ENCODE results near the gene MUC5B. TPM values are rescaled to one million over a fixed set of nuclear protein-coding genes. Genes with fewer than 3 reads are reported as not detected.
A peak's percentile ranks its signal among the peaks of the same experiment; 100 is the strongest.

MUC5B gene
- total RNA-seq, 2 donors from 2014 or later: not detected

DNA sequence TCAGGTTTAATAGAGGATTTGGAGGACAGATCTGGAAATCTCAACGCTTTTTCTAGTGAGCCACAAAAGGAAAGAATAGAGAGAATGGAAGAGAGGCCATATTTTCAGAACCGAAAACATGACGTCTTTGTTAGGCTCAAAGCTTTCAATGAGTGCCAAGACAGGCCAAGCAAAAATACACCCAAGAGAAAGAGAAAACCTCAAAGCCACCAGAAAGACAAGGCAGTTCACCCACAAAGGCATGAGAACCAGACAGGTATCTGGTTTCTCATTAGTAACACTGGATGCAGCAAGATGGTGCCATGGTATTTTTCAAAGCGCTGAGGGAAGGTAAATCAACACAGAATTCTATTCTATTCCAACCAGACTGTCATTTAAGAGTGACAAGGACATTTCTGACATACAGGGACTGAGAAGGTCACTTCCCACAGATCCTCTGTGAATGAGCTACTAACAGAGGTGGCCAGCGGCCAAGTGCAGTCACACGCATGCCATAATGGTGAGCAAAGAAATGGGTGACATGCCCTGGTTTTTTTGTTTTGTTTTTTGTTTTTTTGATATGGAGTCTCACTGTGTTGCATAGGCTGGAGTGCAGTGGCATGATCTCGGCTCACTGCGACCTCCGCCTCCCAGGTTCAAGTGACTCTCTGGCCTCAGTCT, 44.7 kb downstream of the MUC5B start:
- peaks cover 3% of the 10 kb centered on the region for H3K27me3 Mint-ChIP-seq (ENCODE audit: insufficient read depth)
- TF ChIP-seq, protein P1, sequence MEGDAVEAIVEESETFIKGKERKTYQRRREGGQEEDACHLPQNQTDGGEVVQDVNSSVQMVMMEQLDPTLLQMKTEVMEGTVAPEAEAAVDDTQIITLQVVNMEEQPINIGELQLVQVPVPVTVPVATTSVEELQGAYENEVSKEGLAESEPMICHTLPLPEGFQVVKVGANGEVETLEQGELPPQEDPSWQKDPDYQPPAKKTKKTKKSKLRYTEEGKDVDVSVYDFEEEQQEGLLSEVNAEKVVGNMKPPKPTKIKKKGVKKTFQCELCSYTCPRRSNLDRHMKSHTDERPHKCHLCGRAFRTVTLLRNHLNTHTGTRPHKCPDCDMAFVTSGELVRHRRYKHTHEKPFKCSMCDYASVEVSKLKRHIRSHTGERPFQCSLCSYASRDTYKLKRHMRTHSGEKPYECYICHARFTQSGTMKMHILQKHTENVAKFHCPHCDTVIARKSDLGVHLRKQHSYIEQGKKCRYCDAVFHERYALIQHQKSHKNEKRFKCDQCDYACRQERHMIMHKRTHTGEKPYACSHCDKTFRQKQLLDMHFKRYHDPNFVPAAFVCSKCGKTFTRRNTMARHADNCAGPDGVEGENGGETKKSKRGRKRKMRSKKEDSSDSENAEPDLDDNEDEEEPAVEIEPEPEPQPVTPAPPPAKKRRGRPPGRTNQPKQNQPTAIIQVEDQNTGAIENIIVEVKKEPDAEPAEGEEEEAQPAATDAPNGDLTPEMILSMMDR (conservative IDR thresholded peaks at IDR 0.05): no peak
- peaks cover 28% of the 10 kb centered on the region for H3K9me3 Mint-ChIP-seq
- no peak overlapping the region for H3K27ac Mint-ChIP-seq
- H3K36me3 Mint-ChIP-seq (ENCODE audit: low read depth): peaks cover 4% of the 10 kb centered on the region
- no peak for DNase-seq
- no peaks in the 10 kb centered on the region for H3K27me3 ChIP-seq (ENCODE audit: control insufficient read depth, insufficient read depth, low read length, poor library complexity, severe bottlenecking)
- H3K9me3 ChIP-seq (ENCODE audit: control insufficient read depth, low read length): peaks cover 16% of the 10 kb centered on the region
- H3K4me1 Mint-ChIP-seq: peaks cover 5% of the 10 kb centered on the region
- H3K4me3 Mint-ChIP-seq: no peak overlapping the region
- H3K4me1 ChIP-seq (ENCODE audit: control insufficient read depth, insufficient read depth, low read length): no peaks in the 10 kb centered on the region
- no peak overlapping the region for H3K27ac ChIP-seq (ENCODE audit: low read depth, low read length)
- H3K36me3 ChIP-seq (ENCODE audit: control insufficient read depth, insufficient read depth, low read length): no peaks in the 10 kb centered on the region
- no peak overlapping the region for H3K9ac ChIP-seq (ENCODE audit: extremely low read depth, low read length, poor library complexity, severe bottlenecking)
- WGBS, 2 experiments (ENCODE audit: insufficient coverage in 1 of 2, insufficient read length in 1 of 2): 92 to 97% methylated on average over 8 to 9 of the region's 9 CpGs
- H3K4me3 ChIP-seq (ENCODE audit: low read length): no peak overlapping the region

DNA sequence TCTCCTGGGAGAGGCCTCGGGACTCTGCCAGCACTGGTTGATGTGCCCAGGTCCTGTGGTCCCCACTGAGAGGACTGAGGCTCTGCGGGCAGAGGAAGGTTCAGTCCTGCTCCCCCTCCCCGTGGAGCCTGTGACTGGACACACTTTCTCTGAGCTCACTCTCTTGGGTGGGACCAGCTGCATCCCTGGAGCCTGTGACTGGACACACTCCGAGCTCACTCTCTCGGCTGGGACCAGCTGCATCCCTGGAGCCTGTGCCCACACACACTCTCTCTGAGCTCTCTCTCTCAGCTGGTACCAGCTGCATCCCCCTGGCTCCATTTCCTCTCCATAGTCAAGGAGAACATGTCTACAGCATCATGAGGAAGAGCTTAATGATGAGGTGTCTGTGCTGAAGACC, 47.1 kb downstream of the MUC5B start:
- no peaks in the 10 kb centered on the region for H3K27me3 Mint-ChIP-seq (ENCODE audit: insufficient read depth)
- no peak overlapping the region for H3K4me3 Mint-ChIP-seq
- Histone ChIP-seq H3K9ac (ENCODE audit: extremely low read depth, low read length, poor library complexity, severe bottlenecking) (no peak overlapping the region), H3K27ac (ENCODE audit: low read depth, low read length) (no peak overlapping the region), H3K9me3 (ENCODE audit: control insufficient read depth, low read length) (peaks cover 14% of the 10 kb centered on the region), H3K4me1 (ENCODE audit: control insufficient read depth, insufficient read depth, low read length) (no peaks in the 10 kb centered on the region), H3K27me3 (ENCODE audit: control insufficient read depth, insufficient read depth, low read length, poor library complexity, severe bottlenecking) (no peaks in the 10 kb centered on the region), H3K36me3 (ENCODE audit: control insufficient read depth, insufficient read depth, low read length) (peaks cover 2% of the 10 kb centered on the region), H3K4me3 (ENCODE audit: low read length) (no peak overlapping the region)
- H3K4me1 Mint-ChIP-seq: peaks cover 3% of the 10 kb centered on the region
- 80 to 92% methylated on average over 4 to 5 of the region's 5 CpGs for WGBS, 2 experiments (ENCODE audit: insufficient coverage in 1 of 2, insufficient read length in 1 of 2)
- DNase-seq: no peak
- TF ChIP-seq, protein P1 (conservative IDR thresholded peaks at IDR 0.05): no peak
- peaks cover 6% of the 10 kb centered on the region for H3K36me3 Mint-ChIP-seq (ENCODE audit: low read depth)
- H3K27ac Mint-ChIP-seq: no peak overlapping the region
- peaks cover 21% of the 10 kb centered on the region for H3K9me3 Mint-ChIP-seq

GRCh38 chr11:1270476-1270875, 47.6 kb downstream of the MUC5B start:
- H3K9me3 Mint-ChIP-seq: peaks cover 16% of the 10 kb centered on the region
- H3K4me3 Mint-ChIP-seq: no peak overlapping the region
- peaks cover 3% of the 10 kb centered on the region for H3K4me1 Mint-ChIP-seq
- peaks cover 8% of the 10 kb centered on the region for H3K36me3 Mint-ChIP-seq (ENCODE audit: low read depth)
- H3K9me3 ChIP-seq (ENCODE audit: control insufficient read depth, low read length): peaks cover 9% of the 10 kb centered on the region
- H3K27me3 Mint-ChIP-seq (ENCODE audit: insufficient read depth): no peaks in the 10 kb centered on the region
- peaks cover 5% of the 10 kb centered on the region for H3K36me3 ChIP-seq (ENCODE audit: control insufficient read depth, insufficient read depth, low read length)
- H3K27ac Mint-ChIP-seq: no peak overlapping the region
- WGBS, 2 experiments (ENCODE audit: insufficient coverage in 1 of 2, insufficient read length in 1 of 2): 93 to 97% methylated on average over 10 of the region's 10 CpGs
- no peak for DNase-seq
- H3K27me3 ChIP-seq (ENCODE audit: control insufficient read depth, insufficient read depth, low read length, poor library complexity, severe bottlenecking): no peaks in the 10 kb centered on the region
- TF ChIP-seq, protein P1 (conservative IDR thresholded peaks at IDR 0.05): no peak
- no peaks in the 10 kb centered on the region for H3K4me1 ChIP-seq (ENCODE audit: control insufficient read depth, insufficient read depth, low read length)
- peak overlapping the region; percentile 24 for H3K27ac ChIP-seq (ENCODE audit: low read depth, low read length)
- no peak overlapping the region for H3K4me3 ChIP-seq (ENCODE audit: low read length)
- no peak overlapping the region for H3K9ac ChIP-seq (ENCODE audit: extremely low read depth, low read length, poor library complexity, severe bottlenecking)
